Colonic mucosa (tissue), 4 donors: Measurements from ENCODE around the gene RABGAP1L. TPM values are rescaled to one million over a fixed set of nuclear protein-coding genes. Genes with fewer than 3 reads are reported as not detected.

Experiments used
- DNase-seq: peaks from one replicate; pipeline ENCODE4 v3.0.0-alpha.2; 2020
- H3K27ac ChIP-seq: fragments of 200-600 bp; one replicate; pipeline ENCODE4 v1.8.0; 2021
- H3K27me3 ChIP-seq: fragments of 200-600 bp; one replicate; pipeline ENCODE4 v1.8.0; 2021
- H3K36me3 ChIP-seq: fragments of 200-600 bp; one replicate; pipeline ENCODE4 v1.8.0; 2021
- H3K4me1 ChIP-seq: fragments of 200-600 bp; one replicate; pipeline ENCODE4 v1.8.0; 2021; ENCODE audit warnings: mild to moderate bottlenecking
- H3K4me3 ChIP-seq: fragments of 200-600 bp; one replicate; pipeline ENCODE4 v1.8.0; 2021
- H3K9ac ChIP-seq, 2 donors: one replicate each; pipeline ENCODE4 v1.7.0; 2013; ENCODE audit warnings: control low read depth in 2 of 2, low read depth in 2 of 2, low read length in 2 of 2
- H3K9me3 ChIP-seq: fragments of 200-600 bp; one replicate; pipeline ENCODE4 v1.8.0; 2021
- intact Hi-C: fragments of 100-400 bp; cut with DNase I; formaldehyde crosslinking; loops from one replicate; pipeline ENCODE4 v1.14.1; 2022
- total RNA-seq, 2 donors: library from RNA; stranded (reverse); fragmentation: NEBNext Ultra II Directional in 1 of 2; extraction: Animal tissue kit (Norgen Biotek cat#: 25700) in 1 of 2; gene quantifications; one replicate each; pipeline ENCODE4 v1.2.1, GENCODE V29; 2021
- TF ChIP-seq, protein P1 (sequence below): fragments of 200-600 bp; IDR thresholded peaks from one replicate; pipeline ENCODE4 v1.8.0; 2022; ENCODE audit warnings: antibody characterized with exemption, mild to moderate bottlenecking
- donor health status: healthy.
- donor health status: DM: no; HTN: no; CAD: no.
- donor health status: DM: no; HTN: no; CAD: no.

The RABGAP1L gene
- total RNA-seq, 2 donors from 2014 or later = 50.3 to 87.0 TPM

DNA sequence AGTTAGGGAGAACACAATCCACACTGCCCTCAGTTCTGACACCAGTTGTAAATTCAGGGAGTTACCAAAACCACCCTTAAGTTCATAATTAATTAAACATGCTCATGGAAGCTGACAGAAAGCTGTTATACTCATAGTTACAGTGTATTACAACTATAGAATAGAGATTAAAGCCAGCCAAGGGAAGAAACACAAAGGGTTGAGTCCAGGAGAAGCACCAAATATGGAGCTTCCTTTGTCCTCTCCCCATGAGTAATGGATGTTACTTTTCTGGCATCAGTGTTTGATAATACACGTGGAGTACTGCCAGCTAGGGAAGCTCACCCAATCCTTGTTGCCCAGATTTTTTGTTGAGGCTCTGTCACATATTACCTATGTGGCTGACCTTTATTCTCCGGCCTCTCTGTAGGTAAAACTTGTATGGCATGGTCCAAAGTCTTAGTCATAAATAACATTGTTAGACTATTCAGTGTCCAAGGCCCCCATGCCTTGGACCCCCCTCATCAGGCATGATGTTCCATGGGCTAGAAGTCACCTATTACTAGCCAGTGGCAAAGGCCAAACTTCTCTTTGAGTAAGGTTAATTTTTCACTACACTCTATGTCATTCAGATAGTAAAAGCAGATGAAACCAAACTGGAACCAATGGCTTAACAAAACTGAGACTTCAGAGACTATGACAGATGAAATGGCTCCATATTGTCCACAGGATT, 464.2 kb downstream of the RABGAP1L start:
- Histone ChIP-seq H3K36me3 (no peaks in the 10 kb centered on the region), H3K9me3 (no peaks in the 10 kb centered on the region), H3K9ac (no peak overlapping the region), H3K4me1 (no peaks in the 10 kb centered on the region), H3K27me3 (no peaks in the 10 kb centered on the region), H3K27ac (no peak overlapping the region), H3K4me3 (no peak overlapping the region)
- TF ChIP-seq, protein P1, sequence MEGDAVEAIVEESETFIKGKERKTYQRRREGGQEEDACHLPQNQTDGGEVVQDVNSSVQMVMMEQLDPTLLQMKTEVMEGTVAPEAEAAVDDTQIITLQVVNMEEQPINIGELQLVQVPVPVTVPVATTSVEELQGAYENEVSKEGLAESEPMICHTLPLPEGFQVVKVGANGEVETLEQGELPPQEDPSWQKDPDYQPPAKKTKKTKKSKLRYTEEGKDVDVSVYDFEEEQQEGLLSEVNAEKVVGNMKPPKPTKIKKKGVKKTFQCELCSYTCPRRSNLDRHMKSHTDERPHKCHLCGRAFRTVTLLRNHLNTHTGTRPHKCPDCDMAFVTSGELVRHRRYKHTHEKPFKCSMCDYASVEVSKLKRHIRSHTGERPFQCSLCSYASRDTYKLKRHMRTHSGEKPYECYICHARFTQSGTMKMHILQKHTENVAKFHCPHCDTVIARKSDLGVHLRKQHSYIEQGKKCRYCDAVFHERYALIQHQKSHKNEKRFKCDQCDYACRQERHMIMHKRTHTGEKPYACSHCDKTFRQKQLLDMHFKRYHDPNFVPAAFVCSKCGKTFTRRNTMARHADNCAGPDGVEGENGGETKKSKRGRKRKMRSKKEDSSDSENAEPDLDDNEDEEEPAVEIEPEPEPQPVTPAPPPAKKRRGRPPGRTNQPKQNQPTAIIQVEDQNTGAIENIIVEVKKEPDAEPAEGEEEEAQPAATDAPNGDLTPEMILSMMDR = no peak
- no peak for DNase-seq
- intact Hi-C loops = no loop called here

DNA sequence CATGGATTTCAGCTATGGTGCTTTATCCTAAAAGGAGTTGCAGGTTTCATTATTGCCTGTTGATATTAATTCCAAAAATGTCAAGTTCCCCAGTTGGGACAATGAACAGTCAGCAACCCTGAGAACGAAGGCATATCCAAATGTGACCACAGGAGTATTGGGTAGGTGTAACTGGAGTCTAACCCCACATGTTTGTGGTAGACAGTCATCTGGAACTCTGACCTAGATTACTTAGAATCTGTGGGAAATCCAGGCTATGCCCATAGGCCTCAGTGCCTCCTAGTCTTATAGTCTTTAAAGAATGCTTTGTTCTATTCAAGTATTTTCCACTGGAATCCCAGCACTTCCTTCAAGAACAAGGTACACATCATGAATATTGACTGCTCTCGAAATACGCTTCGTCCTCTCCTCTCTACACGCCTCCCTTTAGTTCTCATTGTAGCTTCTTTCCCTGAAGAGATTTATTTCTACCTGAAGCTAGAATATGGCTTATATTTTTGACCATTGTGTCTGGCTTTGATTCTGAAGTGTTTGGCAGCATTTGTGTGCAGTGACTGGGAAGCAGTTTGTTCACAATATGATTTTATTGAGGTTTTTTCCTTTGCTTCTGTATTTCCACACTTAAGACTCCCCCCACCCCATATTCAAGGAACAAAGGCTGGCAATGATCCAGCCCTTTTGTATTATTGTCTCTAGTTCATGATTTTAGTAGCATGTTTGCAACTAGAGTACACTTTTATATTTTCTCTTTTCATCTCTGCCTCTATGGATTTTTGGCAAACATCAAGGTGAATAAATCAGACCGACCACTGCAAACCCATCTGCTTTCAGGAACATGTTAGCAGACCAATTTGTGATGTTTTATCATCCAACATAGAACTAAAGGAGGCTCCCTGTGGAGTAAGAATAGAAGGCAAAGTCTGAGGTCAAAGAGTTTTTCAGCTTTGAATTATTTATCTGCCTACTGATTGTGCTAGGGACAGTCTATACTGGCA, 467.0 kb downstream of the RABGAP1L start:
- TF ChIP-seq, protein P1 = no peak
- DNase-seq = no peak
- Histone ChIP-seq H3K27me3 (no peaks in the 10 kb centered on the region), H3K4me1 (no peaks in the 10 kb centered on the region), H3K27ac (no peak overlapping the region), H3K9ac (no peak overlapping the region), H3K9me3 (no peaks in the 10 kb centered on the region), H3K4me3 (no peak overlapping the region), H3K36me3 (no peaks in the 10 kb centered on the region)
- intact Hi-C loops = no loop called here

GRCh38 chr1:174637487-174637886, 478.2 kb downstream of the RABGAP1L start:
- DNase-seq = no peak
- H3K36me3 ChIP-seq = no peaks in the 10 kb centered on the region
- H3K27ac ChIP-seq = no peak overlapping the region
- no peaks in the 10 kb centered on the region for H3K9me3 ChIP-seq
- H3K9ac ChIP-seq = no peak overlapping the region
- H3K27me3 ChIP-seq = no peaks in the 10 kb centered on the region
- no peaks in the 10 kb centered on the region for H3K4me1 ChIP-seq
- intact Hi-C loops = no loop called here
- no peak overlapping the region for H3K4me3 ChIP-seq
- TF ChIP-seq, protein P1 = no peak

GRCh38 chr1:174639461-174639860, 480.1 kb downstream of the RABGAP1L start:
- intact Hi-C loops = no loop called here
- no peaks in the 10 kb centered on the region for H3K4me1 ChIP-seq
- H3K27ac ChIP-seq = no peak overlapping the region
- no peaks in the 10 kb centered on the region for H3K27me3 ChIP-seq
- no peak overlapping the region for H3K9ac ChIP-seq
- no peak for DNase-seq
- H3K9me3 ChIP-seq = no peaks in the 10 kb centered on the region
- TF ChIP-seq, protein P1 = no peak
- no peak overlapping the region for H3K4me3 ChIP-seq
- no peaks in the 10 kb centered on the region for H3K36me3 ChIP-seq

DNA sequence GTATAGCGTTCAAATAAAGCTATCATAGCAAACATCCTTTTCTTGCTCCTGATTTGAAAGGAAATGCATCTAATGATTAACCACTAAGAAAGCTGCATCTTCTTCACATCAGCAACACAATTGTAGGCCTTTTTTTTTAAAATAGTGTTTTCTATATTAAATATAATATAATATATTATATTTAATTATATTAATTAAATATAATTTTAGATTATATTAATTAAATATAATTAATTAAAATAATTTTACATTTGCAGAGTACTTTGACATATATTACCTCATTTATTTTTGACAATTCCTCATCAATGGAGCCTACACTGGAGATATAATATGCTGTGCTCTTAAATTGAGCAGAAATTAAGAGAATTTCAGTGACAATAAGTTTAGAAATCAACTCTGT, 481.5 kb downstream of the RABGAP1L start:
- no peaks in the 10 kb centered on the region for H3K27me3 ChIP-seq
- DNase-seq = no peak
- H3K4me1 ChIP-seq = no peaks in the 10 kb centered on the region
- intact Hi-C loops = no loop called here
- no peak overlapping the region for H3K4me3 ChIP-seq
- H3K27ac ChIP-seq = no peak overlapping the region
- no peaks in the 10 kb centered on the region for H3K9me3 ChIP-seq
- TF ChIP-seq, protein P1 = no peak
- H3K9ac ChIP-seq = no peak overlapping the region
- no peaks in the 10 kb centered on the region for H3K36me3 ChIP-seq
